Breast epithelium (tissue), 4 donors: ENCODE results near the gene MRPL27. TPM values are rescaled to one million over a fixed set of nuclear protein-coding genes. Genes with fewer than 3 reads are reported as not detected.

Experiments used
- DNase-seq, 2 donors: peaks; one replicate each; pipeline ENCODE4 v3.0.0-alpha.2; 2019; ENCODE audit warnings: low spot score in 2 of 2
- H3K27ac ChIP-seq, 2 donors: fragments of 200-600 bp; sonication (generic) in 1 of 2; one replicate each; pipeline ENCODE4 v1.5.1; 2016 to 2019; ENCODE audit warnings: mild to moderate bottlenecking in 1 of 2
- H3K27me3 ChIP-seq, 2 donors: fragments of 200-600 bp; sonication (generic) in 1 of 2; one replicate each; pipeline versions ENCODE4 v1.5.1 to v1.6.0; 2017 to 2019; ENCODE audit warnings: control low read depth in 1 of 2, mild to moderate bottlenecking in 1 of 2
- H3K36me3 ChIP-seq: fragments of 200-600 bp; one replicate; pipeline ENCODE4 v1.5.1; 2019
- H3K4me1 ChIP-seq, 2 donors: fragments of 200-600 bp; sonication (generic); one replicate each; pipeline ENCODE4 v1.5.1; 2016 to 2019; ENCODE audit warnings: control low read depth in 1 of 2
- H3K4me3 ChIP-seq, 3 donors: fragments of 200-600 bp; sonication (generic); 1 replicate in 2 of 3; 2 replicates in 1 of 3; pipeline ENCODE4 v1.5.1; 2016 to 2019; ENCODE audit warnings: mild to moderate bottlenecking in 3 of 3, moderate library complexity in 2 of 3
- H3K9me3 ChIP-seq, 2 donors: fragments of 200-600 bp; sonication (generic) in 1 of 2; one replicate each; pipeline ENCODE4 v1.5.1; 2016 to 2019; ENCODE audit warnings: control low read depth in 1 of 2
- POLR2A ChIP-seq: fragments of 450-650 bp; IDR thresholded peaks from one replicate; pipeline ENCODE4 v1.6.1; 2016; ENCODE audit warnings: antibody characterized with exemption, mild to moderate bottlenecking, moderate library complexity
- POLR2AphosphoS5 ChIP-seq, 3 donors: sonication (generic); formaldehyde crosslinking; IDR thresholded peaks; one replicate each; pipeline ENCODE4 v1.6.1; 2017; ENCODE audit warnings: antibody characterized with exemption in 3 of 3
- intact Hi-C: fragments of 100-400 bp; cut with DNase I; formaldehyde crosslinking; loops from one replicate; pipeline ENCODE4 v1.15.1; 2023; ENCODE audit warnings: low total_unique reads
- total RNA-seq, 3 donors: library from RNA; depleted of rRNA; stranded (reverse); fragments of >200 nt; gene quantifications; one replicate each; pipeline ENCODE4 v1.1.0, GENCODE V29; 2016
- TF ChIP-seq, protein P1 (sequence below), 3 donors: fragments of 450-650 bp; IDR thresholded peaks; one replicate each; pipeline ENCODE4 v1.5.1; 2016 to 2017; ENCODE audit warnings: antibody characterized with exemption in 3 of 3, mild to moderate bottlenecking in 3 of 3, moderate library complexity in 3 of 3

Gene MRPL27
- total RNA-seq, 3 donors from 2014 or later: 46.0 to 64.9 (median 49.1) TPM

DNA sequence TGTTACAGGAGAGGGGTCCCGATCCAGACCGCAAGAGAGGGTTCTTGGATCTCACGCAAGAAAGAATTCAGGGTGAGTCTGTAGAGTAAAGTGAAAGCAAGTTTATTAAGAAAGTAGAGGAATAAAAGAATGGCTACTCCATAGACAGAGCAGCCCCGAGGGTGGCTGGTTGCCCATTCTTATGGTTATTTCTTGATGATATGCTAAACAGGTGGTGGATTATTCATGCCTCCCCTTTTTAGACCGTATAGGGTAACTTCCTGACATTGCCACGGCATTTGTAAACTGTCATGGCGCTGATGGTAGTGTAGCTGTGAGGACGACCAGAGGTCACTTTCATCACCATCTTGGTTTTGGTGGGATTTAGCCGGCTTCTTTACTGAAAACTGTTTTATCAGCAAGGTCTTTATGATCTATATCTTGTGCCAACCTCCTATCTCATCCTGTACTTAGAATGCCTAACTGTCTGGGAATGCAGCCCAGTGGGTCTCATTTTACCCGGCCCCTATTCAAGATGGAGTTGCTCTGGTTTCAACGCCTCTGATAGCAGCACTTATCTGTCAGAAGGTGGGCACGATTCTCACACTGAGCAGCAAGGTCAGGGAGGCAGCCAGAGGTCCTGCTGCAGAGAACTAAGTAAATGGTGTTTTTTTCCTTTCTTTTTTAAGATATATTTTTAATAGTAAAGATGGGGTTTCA is 53.5 kb downstream of the MRPL27 start:
- intact Hi-C loops: no loop called here
- no peak for DNase-seq
- Histone ChIP-seq H3K27ac (peak overlapping the region; percentile 41 to 71), H3K4me3 (no peak overlapping the region), H3K36me3 (no peaks in the 10 kb centered on the region), H3K4me1 (no peaks in the 10 kb centered on the region), H3K9me3 (no peaks in the 10 kb centered on the region), H3K27me3 (no peaks in the 10 kb centered on the region)
- TF ChIP-seq POLR2AphosphoS5 (IDR thresholded peaks at IDR 0.05): no peak
- TF ChIP-seq POLR2A: no peak
- TF ChIP-seq, protein P1, sequence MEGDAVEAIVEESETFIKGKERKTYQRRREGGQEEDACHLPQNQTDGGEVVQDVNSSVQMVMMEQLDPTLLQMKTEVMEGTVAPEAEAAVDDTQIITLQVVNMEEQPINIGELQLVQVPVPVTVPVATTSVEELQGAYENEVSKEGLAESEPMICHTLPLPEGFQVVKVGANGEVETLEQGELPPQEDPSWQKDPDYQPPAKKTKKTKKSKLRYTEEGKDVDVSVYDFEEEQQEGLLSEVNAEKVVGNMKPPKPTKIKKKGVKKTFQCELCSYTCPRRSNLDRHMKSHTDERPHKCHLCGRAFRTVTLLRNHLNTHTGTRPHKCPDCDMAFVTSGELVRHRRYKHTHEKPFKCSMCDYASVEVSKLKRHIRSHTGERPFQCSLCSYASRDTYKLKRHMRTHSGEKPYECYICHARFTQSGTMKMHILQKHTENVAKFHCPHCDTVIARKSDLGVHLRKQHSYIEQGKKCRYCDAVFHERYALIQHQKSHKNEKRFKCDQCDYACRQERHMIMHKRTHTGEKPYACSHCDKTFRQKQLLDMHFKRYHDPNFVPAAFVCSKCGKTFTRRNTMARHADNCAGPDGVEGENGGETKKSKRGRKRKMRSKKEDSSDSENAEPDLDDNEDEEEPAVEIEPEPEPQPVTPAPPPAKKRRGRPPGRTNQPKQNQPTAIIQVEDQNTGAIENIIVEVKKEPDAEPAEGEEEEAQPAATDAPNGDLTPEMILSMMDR (IDR thresholded peaks at IDR 0.05): no peak

DNA sequence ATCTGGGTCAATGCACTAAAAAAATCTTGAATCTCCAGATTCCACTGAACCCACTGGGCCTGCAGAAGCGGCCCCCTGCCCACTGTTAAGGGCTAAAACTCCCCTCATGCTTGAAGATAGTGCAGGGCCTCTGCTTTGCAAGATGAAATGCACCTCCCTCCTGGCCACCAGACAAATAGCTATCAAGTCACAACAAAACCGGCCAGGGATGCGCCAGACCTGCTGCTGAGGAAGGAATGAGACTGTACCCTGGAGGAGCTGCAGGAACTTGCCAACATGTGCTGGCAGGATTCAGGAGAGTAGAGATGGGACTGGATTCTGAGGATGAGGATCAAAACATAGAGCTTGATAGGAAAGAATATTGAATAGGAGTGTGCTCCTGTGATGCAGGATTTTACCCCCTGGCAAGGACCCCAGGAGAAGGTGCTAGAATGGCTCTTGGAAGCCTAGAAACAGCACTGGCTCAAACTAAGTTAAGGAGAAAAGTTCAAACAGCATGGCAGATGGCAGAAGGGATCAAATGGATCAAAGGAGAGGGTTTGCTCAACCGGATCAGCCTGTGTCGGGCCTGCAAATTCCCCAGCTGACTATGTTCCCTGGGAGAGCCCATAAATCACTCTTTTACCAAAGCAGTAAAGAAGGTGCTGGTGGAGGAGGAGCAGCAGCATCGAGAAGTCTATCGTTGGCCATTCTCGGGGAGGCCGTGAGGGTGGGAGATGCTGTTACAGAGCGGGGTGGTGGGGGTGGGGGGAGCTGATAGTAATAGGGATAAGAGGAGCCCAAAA is 54.3 kb downstream of the MRPL27 start:
- no peak for TF ChIP-seq POLR2A
- TF ChIP-seq, protein P1 (IDR thresholded peaks at IDR 0.05): peak in 1 of 3 donors; percentile 18
- Histone ChIP-seq H3K27ac (peak overlapping the region; percentile 41 to 71), H3K27me3 (no peaks in the 10 kb centered on the region), H3K36me3 (no peaks in the 10 kb centered on the region), H3K4me1 (no peaks in the 10 kb centered on the region), H3K9me3 (no peaks in the 10 kb centered on the region), H3K4me3 (no peak overlapping the region)
- intact Hi-C loops: no loop called here
- DNase-seq: peak in 1 of 2 donors; percentile 72

Other genes starting within 250 kb of the MRPL27 start
- gene SAMD14, start 243.0 kb downstream of the MRPL27 start, total RNA-seq: under 1 TPM in 2 of 3 donors, not detected in 1; 0.16 to 0.98 TPM
- gene PPP1R9B, start 222.5 kb downstream of the MRPL27 start, total RNA-seq: 10 to 100 TPM; 21.8 to 24.9 (median 22.7) TPM
- 1 to 10 TPM in 1 of 3 donors, under 1 TPM in 2; 0.33 to 2.6 (median 0.73) TPM for gene SGCA, start 207.2 kb downstream of the MRPL27 start, total RNA-seq
- 10 to 100 TPM; 23.4 to 67.2 (median 44.5) TPM for gene COL1A1, start 171.6 kb downstream of the MRPL27 start, total RNA-seq
- gene TMEM92, start 98.7 kb downstream of the MRPL27 start, total RNA-seq: under 1 TPM in 1 of 3 donors, not detected in 2; 0.33 TPM
- 10 to 100 TPM; 13.6 to 27.5 (median 24.4) TPM for gene XYLT2, start 27.1 kb downstream of the MRPL27 start, total RNA-seq
- 1 to 10 TPM in 1 of 3 donors, under 1 TPM in 2; 0.29 to 2.0 (median 0.64) TPM for gene EME1, start within 50 bp of the MRPL27 start, total RNA-seq
- 10 to 100 TPM; 42.1 to 72.8 (median 54.0) TPM for gene LRRC59, start 24.3 kb upstream of the MRPL27 start, total RNA-seq
- gene ACSF2, start 53.0 kb upstream of the MRPL27 start, total RNA-seq: 10 to 100 TPM; 19.4 to 95.4 (median 86.3) TPM
- 1 to 10 TPM in 2 of 3 donors, not detected in 1; 2.3 to 5.6 TPM for gene CHAD, start 95.7 kb upstream of the MRPL27 start, total RNA-seq
- 10 to 100 TPM; 33.6 to 39.0 (median 35.1) TPM for gene RSAD1, start 105.7 kb upstream of the MRPL27 start, total RNA-seq
- 1 to 10 TPM in 2 of 3 donors, under 1 TPM in 1; 0.66 to 1.9 (median 1.3) TPM for gene MYCBPAP, start 135.3 kb upstream of the MRPL27 start, total RNA-seq
- 10 to 100 TPM in 1 of 3 donors, 1 to 10 TPM in 1, not detected in 1; 8.2 to 32.8 TPM for gene EPN3, start 159.6 kb upstream of the MRPL27 start, total RNA-seq
- gene SPATA20, start 174.0 kb upstream of the MRPL27 start, total RNA-seq: 10 to 100 TPM; 52.4 to 62.3 (median 58.4) TPM
- gene CACNA1G, start 187.5 kb upstream of the MRPL27 start, total RNA-seq: 1 to 10 TPM in 2 of 3 donors, under 1 TPM in 1; 0.32 to 2.6 (median 2.3) TPM